Natural killer cell treated with Interleukin-12 subunit alpha and Interleukin-12 subunit beta and Interleukin-15 and Interleukin-18, amount 100 ng/mL, for 72 hours (primary cell): ENCODE measurements around the gene ANKRD34C. TPM values are rescaled to one million over a fixed set of nuclear protein-coding genes. Genes with fewer than 3 reads are reported as not detected.

Experiments
- ATAC-seq, 2 donors: fragments of 150-1000 bp; cut with Tn5 transposase in 1 of 2; sonication (Bioruptor Pico), chemical (Tn5 transposase) in 1 of 2; 2 replicates each; pipeline ENCODE4 v1.10.0; 2021
- DNase-seq: peaks from one replicate; pipeline ENCODE4 v3.0.0; 2022; ENCODE audit warnings: low spot score
- H3K27ac Mint-ChIP-seq, 2 donors: 1 replicate in 1 of 2; 2 replicates in 1 of 2; pipeline ENCODE4 v1.8.0; 2022; ENCODE audit warnings: mixed read lengths in 2 of 2, mild to moderate bottlenecking in 1 of 2, moderate library complexity in 1 of 2
- H3K27me3 Mint-ChIP-seq, 2 donors: 1 replicate in 1 of 2; 2 replicates in 1 of 2; pipeline ENCODE4 v1.8.0; 2022; ENCODE audit warnings: mixed read lengths in 2 of 2
- H3K36me3 Mint-ChIP-seq: one replicate; pipeline ENCODE4 v1.8.0; 2022; ENCODE audit warnings: mixed read lengths
- H3K4me1 Mint-ChIP-seq, 2 donors: 1 replicate in 1 of 2; 2 replicates in 1 of 2; pipeline ENCODE4 v1.8.0; 2022; ENCODE audit warnings: low read depth in 2 of 2, mixed read lengths in 2 of 2, mild to moderate bottlenecking in 1 of 2
- H3K4me3 Mint-ChIP-seq: one replicate; pipeline ENCODE4 v1.8.0; 2022; ENCODE audit warnings: mixed read lengths
- H3K9me3 Mint-ChIP-seq: 2 replicates; pipeline ENCODE4 v1.8.0; 2022; ENCODE audit warnings: mixed read lengths
- total RNA-seq, 2 donors: library from RNA; stranded (reverse); gene quantifications; one replicate each; pipeline ENCODE4 v1.2.3, GENCODE V29; 2022

The ANKRD34C gene
- total RNA-seq, 2 donors from 2014 or later, result not detected

DNA sequence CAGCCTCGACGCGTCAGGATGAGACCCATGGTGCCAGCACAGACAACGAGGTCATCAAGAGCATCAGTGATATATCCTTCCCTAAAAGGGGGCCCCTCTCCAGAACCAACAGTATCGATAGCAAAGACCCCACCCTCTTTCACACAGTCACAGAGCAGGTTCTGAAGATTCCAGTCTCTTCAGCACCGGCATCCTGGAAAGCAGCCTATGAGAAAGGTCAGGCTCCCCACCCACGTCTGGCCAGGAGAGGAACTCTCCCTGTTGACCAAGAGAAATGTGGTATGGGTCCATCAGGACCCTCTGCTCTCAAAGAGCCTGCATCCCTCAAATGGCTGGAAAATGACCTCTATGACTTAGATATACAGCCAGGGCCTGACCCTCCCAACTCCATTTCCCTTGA is 11.6 kb downstream of the ANKRD34C start:
- Mint-ChIP-seq H3K36me3 (no peaks in the 10 kb centered on the region), H3K27me3 (peaks cover 36 to 41% of the 10 kb centered on the region in 2 donors), H3K9me3 (no peaks in the 10 kb centered on the region), H3K27ac (no peak overlapping the region), H3K4me3 (no peak overlapping the region), H3K4me1 (no peaks in the 10 kb centered on the region)
- ATAC-seq (no peak), DNase-seq (no peak)

DNA sequence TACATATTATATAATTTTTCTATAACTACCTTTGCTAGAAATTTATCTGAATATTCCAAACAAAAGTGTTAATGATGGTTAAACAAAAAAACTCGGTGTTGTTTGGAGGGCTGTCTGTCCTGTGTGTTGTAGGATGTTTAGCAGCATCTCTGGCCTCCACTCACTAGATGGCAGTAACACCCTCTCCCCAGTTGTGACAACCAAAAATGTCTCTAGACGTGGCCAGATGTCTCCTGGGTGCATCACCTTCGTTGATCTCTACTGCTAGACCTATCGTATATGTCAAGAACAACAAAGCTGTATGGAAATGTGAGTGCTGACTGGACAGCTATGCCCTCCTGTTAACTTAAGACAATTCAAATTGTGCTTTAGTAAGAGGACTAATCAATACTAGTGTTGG is 14.1 kb downstream of the ANKRD34C start:
- Mint-ChIP-seq H3K4me3 (no peak overlapping the region), H3K36me3 (no peaks in the 10 kb centered on the region), H3K4me1 (no peaks in the 10 kb centered on the region), H3K9me3 (no peaks in the 10 kb centered on the region), H3K27me3 (peaks cover 37 to 41% of the 10 kb centered on the region in 2 donors), H3K27ac (no peak overlapping the region)
- ATAC-seq (no peak), DNase-seq (no peak)

DNA sequence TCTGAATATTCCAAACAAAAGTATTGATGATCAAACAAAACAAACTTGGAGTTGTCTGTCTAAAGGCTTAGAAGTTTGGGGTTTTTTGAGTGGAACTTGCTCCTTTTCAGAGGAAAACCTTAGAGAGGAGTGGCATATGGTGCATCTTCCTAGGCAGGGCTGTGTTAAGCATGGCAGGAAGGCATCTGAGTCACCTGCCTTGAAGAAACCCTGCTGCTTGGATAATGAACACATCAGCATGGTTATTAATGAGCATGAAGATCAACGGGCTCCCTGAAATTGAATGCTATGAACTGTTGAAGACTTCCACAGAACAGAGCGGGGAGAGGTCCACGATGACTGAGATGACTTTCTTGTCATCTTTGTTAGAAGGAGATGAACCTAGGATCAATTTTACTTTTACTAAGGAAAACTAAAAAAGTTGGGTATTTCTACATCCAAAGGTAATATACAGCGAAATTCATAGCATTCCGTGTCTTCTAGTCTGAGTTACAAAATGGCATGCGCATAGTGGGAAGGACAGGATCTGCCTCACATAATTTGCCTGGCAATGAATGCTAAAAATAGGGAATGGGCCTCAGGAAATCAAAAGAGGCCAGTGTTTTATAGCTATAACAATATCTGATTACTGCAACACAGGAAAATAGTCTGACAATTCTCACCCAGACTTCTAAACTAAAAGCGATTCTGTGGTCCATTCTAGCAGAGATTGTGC is 16.8 kb downstream of the ANKRD34C start:
- H3K27ac Mint-ChIP-seq, result no peak overlapping the region
- H3K4me3 Mint-ChIP-seq, result no peak overlapping the region
- ATAC-seq (no peak), DNase-seq (no peak)
- H3K27me3 Mint-ChIP-seq, result peaks cover 44 to 60% of the 10 kb centered on the region in 2 donors
- H3K4me1 Mint-ChIP-seq, result no peaks in the 10 kb centered on the region
- H3K36me3 Mint-ChIP-seq, result no peaks in the 10 kb centered on the region
- no peaks in the 10 kb centered on the region for H3K9me3 Mint-ChIP-seq

DNA sequence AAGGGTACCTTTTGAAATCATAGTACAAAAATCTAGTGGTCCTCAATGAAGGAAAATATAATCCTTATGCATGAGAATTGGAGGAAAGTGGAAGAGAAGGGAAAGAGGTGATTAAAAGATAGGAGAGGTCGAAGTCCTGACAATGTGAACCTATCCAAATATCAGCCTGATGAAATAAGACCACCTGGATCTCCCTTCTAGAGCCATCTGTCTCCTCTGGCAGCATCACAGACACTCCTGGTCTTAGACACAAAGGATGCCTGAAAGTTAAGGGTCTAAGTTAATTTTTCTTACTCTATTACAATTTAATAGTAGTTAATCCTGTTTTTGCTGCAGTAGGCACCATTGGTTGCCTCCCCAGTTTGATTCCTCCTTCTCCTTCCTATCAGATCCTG is 17.3 kb downstream of the ANKRD34C start:
- H3K27ac Mint-ChIP-seq, result no peak overlapping the region
- peaks cover 45 to 66% of the 10 kb centered on the region in 2 donors for H3K27me3 Mint-ChIP-seq
- H3K9me3 Mint-ChIP-seq, result no peaks in the 10 kb centered on the region
- DNase-seq, result no peak
- H3K4me3 Mint-ChIP-seq, result no peak overlapping the region
- no peak for ATAC-seq
- no peaks in the 10 kb centered on the region for H3K36me3 Mint-ChIP-seq
- no peaks in the 10 kb centered on the region for H3K4me1 Mint-ChIP-seq

DNA sequence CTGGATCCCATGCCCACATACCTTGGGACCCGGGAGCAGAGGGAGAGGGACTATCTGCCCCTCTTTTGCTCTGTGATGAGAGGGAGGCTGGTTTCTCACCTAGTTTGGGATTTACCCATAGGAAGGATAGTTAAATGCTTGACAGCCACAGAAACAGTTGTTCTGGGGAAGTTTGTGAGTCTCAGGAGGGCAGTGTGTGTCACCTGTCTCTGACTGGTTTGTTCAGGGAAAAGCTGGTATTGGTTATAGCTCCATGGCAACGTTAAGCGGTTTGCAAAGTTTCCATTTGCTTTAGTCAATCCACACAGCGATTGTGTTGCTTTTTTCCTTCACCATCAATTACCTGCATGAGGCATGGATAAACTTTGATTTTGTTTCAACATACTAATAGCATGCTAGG is 24.7 kb downstream of the ANKRD34C start:
- no peak for DNase-seq
- Mint-ChIP-seq H3K27ac (no peak overlapping the region), H3K4me1 (peaks cover 7 to 13% of the 10 kb centered on the region in 2 donors), H3K27me3 (peaks cover 26 to 48% of the 10 kb centered on the region in 2 donors), H3K9me3 (no peaks in the 10 kb centered on the region), H3K4me3 (no peak overlapping the region), H3K36me3 (no peaks in the 10 kb centered on the region)
- no peak for ATAC-seq

DNA sequence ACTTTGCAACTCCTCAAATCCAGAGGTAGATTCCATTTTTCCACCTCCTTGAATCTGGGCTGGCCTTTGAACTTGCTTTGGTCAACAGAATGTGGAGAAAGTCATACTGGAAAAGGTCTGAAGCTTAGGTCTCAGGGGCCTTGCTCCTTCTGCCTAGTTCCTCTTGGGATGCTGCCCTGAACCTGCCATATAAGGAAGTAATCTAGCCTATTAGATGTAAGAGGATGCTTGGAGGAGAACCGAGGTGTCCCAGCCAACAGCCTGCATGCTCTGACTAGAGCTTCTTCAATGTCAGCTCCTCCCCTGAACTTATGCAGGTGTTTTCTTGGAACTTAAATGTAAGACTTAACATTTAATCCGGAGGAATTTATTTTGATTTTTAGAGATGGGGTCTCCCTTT is 26.4 kb downstream of the ANKRD34C start:
- DNase-seq (no peak), ATAC-seq (no peak)
- peaks cover 18 to 26% of the 10 kb centered on the region in 2 donors for H3K4me1 Mint-ChIP-seq
- no peaks in the 10 kb centered on the region for H3K9me3 Mint-ChIP-seq
- H3K27ac Mint-ChIP-seq, result no peak overlapping the region
- H3K27me3 Mint-ChIP-seq, result peaks cover 21 to 37% of the 10 kb centered on the region in 2 donors
- H3K36me3 Mint-ChIP-seq, result peaks cover 5% of the 10 kb centered on the region
- H3K4me3 Mint-ChIP-seq, result no peak overlapping the region

DNA sequence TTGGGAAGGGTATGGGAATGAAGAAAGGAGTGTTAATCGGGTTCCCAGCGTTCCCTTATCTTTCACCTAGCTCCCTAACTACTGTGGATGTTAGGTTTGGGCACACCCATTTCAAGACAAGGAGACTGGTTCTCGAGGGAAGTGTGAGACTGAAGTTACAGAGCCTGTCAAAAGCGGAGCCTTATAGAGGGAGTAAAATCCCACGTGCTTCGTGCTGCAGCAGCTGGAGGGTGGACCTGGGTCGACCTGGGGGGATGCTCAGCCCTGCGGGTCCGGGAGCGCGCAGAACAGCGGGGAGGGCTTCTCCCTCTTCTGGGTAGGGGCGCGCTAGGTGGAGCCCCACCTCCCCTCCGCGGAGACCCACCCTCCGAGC is 28.1 kb downstream of the ANKRD34C start:
- ATAC-seq (peak in 1 of 2 donors; percentile 60), DNase-seq (no peak)
- H3K36me3 Mint-ChIP-seq, result peaks cover 16% of the 10 kb centered on the region
- peak overlapping the region in 1 of 2 donors; percentile 41 for H3K27ac Mint-ChIP-seq
- H3K27me3 Mint-ChIP-seq, result peaks cover 8 to 20% of the 10 kb centered on the region in 2 donors
- no peaks in the 10 kb centered on the region for H3K9me3 Mint-ChIP-seq
- H3K4me1 Mint-ChIP-seq, result peaks cover 22 to 31% of the 10 kb centered on the region in 2 donors
- peak overlapping the region; percentile 88 for H3K4me3 Mint-ChIP-seq

DNA sequence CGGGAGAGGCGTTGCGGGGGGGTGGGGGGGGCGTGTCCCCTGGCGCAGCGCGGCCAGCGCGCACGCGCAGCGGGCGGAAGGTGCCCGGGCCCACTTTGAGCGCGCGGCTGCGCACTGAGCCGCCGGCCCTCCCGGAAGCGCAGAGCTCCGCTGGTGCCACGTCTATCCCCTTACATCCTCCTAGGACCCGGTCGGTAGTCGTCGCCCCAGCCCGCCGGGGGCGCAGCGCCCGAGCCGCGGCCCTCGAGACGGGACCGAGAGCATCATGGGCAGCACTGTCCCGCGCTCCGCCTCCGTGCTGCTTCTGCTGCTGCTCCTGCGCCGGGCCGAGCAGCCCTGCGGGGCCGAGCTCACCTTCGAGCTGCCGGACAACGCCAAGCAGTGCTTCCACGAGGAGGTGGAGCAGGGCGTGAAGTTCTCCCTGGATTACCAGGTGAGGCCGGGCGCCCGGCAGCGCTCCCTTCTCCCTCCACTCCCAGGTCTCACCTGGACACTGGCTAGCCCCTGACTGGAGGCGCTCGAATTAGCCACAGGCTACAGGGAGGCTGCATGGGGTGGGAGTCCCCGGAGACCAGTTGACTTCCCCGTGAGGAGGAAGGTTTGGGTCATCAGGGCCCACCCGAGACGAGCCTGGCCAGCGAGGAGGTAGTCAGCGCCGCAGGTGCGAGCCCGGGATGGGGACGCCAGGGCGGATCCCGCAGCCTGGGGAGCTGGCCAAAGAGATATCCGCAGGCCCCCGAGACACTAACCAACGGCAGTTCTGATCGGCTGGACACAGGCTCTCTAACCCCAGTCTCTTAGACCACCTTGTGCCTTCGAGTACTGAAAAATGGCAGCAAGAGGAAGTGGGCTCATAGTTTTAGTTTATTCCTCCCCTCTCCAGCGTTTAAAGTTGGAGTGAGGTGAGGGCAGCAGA is 28.7 kb downstream of the ANKRD34C start, which contains the start of gene TMED3:
Gene TMED3 (plus strand): TSS at position 128 of the 916 bp plus-strand sequence. CDS start 138 bp downstream, at position 266.
- DNase-seq (peak; percentile 88), ATAC-seq (peak; percentile 97 to 98)
- no peaks in the 10 kb centered on the region for H3K9me3 Mint-ChIP-seq
- H3K27ac Mint-ChIP-seq, result peak within 1 kb of the TSS; percentile 64 to 70
- peak within 1 kb of the TSS; percentile 88 for H3K4me3 Mint-ChIP-seq
- peaks cover 5 to 14% of the 10 kb centered on the region in 2 donors for H3K27me3 Mint-ChIP-seq
- peaks cover 27 to 33% of the 10 kb centered on the region in 2 donors for H3K4me1 Mint-ChIP-seq
- peaks cover 18% of the 10 kb centered on the region for H3K36me3 Mint-ChIP-seq

DNA sequence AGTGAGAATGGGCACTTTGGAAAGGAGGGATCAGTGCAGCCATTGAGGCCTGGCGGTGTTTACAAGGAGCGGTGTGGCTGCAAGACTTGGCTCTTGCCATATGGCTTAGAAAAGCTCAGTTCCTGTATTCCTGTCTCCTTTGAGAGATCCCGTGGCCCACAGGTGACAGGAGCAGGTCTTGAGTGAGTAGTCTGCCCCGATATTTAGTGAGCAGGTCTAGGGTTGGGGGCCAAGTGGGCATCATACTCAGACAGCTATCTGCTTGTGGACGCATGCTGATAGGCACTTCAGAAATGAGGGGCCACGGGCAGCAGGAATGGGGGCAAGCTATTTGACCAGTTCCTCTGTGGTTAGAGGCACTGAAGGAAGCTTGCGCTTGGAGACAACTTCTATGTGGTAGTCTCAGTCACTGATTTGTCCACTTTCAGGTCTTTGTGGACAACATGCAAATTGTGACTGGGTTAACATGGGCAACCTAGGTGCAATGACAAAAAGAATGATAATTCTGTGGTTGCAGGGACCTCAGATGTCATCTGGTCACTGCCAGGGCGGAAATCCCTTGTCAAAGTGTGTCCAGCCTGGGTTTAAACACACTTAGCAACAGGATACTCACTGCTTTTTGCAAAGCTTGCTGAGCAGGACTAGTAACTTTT is 29.5 kb downstream of the ANKRD34C start:
- ATAC-seq (no peak), DNase-seq (no peak)
- Mint-ChIP-seq H3K36me3 (peaks cover 22% of the 10 kb centered on the region), H3K27me3 (peaks cover 5 to 14% of the 10 kb centered on the region in 2 donors), H3K4me3 (peak overlapping the region; percentile 88), H3K4me1 (peaks cover 31 to 41% of the 10 kb centered on the region in 2 donors), H3K27ac (peak overlapping the region; percentile 64 to 70), H3K9me3 (no peaks in the 10 kb centered on the region)

DNA sequence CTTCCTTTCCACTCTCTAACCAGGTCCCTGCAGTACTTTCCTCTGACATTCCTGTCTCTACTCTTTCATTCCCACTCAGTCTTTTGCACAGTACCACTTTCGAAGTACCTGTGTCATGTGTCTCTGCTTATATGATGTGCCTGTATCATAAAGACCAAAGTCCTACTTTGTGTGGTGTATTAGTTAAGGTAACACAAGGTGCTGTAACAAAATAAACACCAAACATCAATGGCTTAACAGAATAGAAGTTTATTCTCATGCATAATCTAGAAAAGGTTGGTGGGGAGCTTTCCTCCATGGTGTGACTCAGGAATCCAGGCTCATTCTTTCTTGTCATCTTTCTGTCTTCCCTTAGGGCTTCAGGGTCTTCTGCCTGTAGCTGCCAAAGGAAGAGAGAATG is 31.7 kb downstream of the ANKRD34C start:
- DNase-seq (no peak), ATAC-seq (no peak)
- Mint-ChIP-seq H3K27ac (no peak overlapping the region), H3K4me3 (peak overlapping the region; percentile 14), H3K36me3 (peaks cover 43% of the 10 kb centered on the region), H3K4me1 (peaks cover 52 to 62% of the 10 kb centered on the region in 2 donors), H3K27me3 (peaks cover 0 to 5% of the 10 kb centered on the region in 2 donors), H3K9me3 (no peaks in the 10 kb centered on the region)

DNA sequence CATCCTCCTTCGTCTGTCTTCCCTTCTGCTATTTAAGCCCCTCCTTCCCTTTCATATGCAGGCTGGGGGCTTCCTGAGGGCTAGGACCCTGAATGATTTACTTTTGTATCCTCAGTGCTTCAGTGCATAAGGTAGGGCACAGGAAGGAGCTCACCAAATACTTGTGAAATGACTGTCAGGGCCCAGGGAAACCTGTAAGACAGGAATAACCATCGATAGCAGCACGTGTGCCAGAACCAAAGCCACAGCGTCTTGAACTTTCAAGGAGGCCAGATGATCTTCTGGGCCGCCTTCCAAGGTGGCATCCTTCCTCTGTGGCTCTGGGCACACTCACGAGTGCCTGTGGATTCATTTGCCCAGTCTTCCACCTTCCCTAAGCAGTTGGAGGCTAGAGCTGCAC is 32.3 kb downstream of the ANKRD34C start:
- H3K27me3 Mint-ChIP-seq, result peaks cover 0 to 4% of the 10 kb centered on the region in 2 donors
- DNase-seq, result no peak
- H3K9me3 Mint-ChIP-seq, result no peaks in the 10 kb centered on the region
- no peak overlapping the region for H3K27ac Mint-ChIP-seq
- no peak for ATAC-seq
- H3K4me3 Mint-ChIP-seq, result no peak overlapping the region
- peaks cover 48% of the 10 kb centered on the region for H3K36me3 Mint-ChIP-seq
- H3K4me1 Mint-ChIP-seq, result peaks cover 58 to 67% of the 10 kb centered on the region in 2 donors

DNA sequence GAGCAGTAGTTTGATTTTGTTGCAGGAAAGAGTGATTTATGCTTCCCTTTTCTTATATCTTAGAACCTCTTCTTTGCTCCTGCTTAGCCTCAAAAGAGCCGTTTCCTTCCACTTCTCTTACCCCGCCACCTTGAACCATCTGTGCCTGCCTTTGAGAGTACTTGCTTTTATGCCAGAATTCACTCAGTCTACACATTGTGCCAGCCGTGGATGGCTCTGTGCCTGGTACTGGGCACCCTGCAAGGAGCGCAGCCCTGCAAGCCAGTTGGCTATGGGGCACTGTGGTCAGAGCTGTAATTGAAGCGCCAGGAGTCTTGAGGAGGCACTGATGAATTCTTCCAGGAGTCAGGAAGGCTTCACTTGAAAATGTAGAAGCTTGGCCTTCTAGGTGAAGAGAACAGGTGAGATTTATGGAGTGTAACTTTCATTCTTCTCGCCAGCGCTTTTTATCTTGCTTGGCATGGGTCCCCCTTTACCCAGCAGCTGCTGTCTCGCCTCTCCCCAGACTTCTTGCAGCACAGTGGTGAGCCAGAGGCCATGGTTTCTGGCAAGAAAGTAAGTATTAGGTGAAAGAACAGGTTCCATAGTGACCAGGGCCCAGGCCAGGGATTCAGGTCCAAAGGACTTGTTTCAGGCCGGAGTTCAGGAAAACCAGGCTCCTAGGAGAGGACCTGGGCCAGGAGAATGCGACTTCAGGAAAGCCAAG is 33.3 kb downstream of the ANKRD34C start:
- H3K4me1 Mint-ChIP-seq, result peaks cover 62 to 65% of the 10 kb centered on the region in 2 donors
- no peak for ATAC-seq
- no peak for DNase-seq
- peaks cover 48% of the 10 kb centered on the region for H3K36me3 Mint-ChIP-seq
- H3K27me3 Mint-ChIP-seq, result no peaks in the 10 kb centered on the region
- no peaks in the 10 kb centered on the region for H3K9me3 Mint-ChIP-seq
- no peak overlapping the region for H3K27ac Mint-ChIP-seq
- H3K4me3 Mint-ChIP-seq, result no peak overlapping the region

DNA sequence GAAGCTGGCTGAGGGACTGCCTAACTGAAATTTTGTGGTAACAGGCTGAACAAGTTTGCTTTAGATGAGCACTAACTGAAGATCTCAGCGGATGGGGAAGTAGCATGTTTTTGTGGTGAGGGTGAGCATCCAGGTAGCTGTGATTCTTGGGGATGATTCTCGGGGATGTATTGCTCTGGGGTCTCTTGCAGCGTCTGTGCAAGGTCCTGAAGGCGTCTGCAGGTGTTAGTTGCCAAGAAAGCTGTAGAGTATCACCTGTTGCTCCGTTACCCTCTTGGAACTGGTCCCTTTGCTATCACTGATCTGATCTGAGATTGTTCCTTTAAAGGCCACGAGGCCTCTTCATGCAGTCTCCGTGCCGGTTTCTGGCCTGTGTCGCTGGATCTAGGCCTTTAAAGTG is 34.3 kb downstream of the ANKRD34C start:
- Mint-ChIP-seq H3K9me3 (no peaks in the 10 kb centered on the region), H3K4me1 (peaks cover 63 to 66% of the 10 kb centered on the region in 2 donors), H3K4me3 (no peak overlapping the region), H3K27me3 (no peaks in the 10 kb centered on the region), H3K36me3 (peaks cover 48% of the 10 kb centered on the region), H3K27ac (no peak overlapping the region)
- DNase-seq, result no peak
- ATAC-seq, result no peak
